K562 (cell line): ENCODE results near the gene TENM3. TPM values are rescaled to one million over a fixed set of nuclear protein-coding genes. Genes with fewer than 3 reads are reported as not detected.

Experiments
- ATAC-seq: fragments of 200-7000 bp; cut with Tn5 transposase; 3 replicates; pipeline ENCODE4 v1.9.1; 2020; ENCODE audit warnings: moderate library complexity
- BruUV-seq: library from RNA; stranded (reverse); fragments of 400-500 nt; replicated peaks from 2 replicates; lab custom pipeline; 2021; lab: Mats Ljungman, UMichigan
- CTCF ChIA-PET: fragments of 300-600 bp; formaldehyde crosslinking; extraction: SDS; loops from one replicate; lab custom pipeline; 2021; ENCODE audit warnings: low intra/inter-chr PET ratio; lab: Yijun Ruan, JAX
- POLR2A ChIA-PET: fragments of 300-600, 350-650 bp; sonication (Branson Sonifier 250); formaldehyde crosslinking; extraction: SDS; loops from one replicate; lab custom pipeline; 2021; ENCODE audit warnings: antibody characterized with exemption, inconsistent platforms; lab: Yijun Ruan, JAX
- DNase-seq, 4 experiments: peaks; one replicate each; pipeline versions ENCODE4 v3.0.0 to v3.0.0-alpha.2; 2011 to 2018; ENCODE audit warnings: low spot score in 3 of 4, mixed read lengths in 3 of 4; ENCODE audit errors: extremely low read depth in 1 of 4
- FAIRE-seq: peaks from 2 replicates; lab custom pipeline; 2011; peaks lifted over from hg19 to GRCh38; lab: Jason Lieb, UNC
- H2AFZ ChIP-seq: 2 replicates; pipeline ENCODE4 v1.6.0; 2011; ENCODE audit warnings: low read depth, low read length, control low read depth, inconsistent platforms
- H3K27ac ChIP-seq: fragments of 200-600 bp; 3 replicates; pipeline ENCODE4 v1.8.0; 2011; ENCODE audit warnings: low read depth, mild to moderate bottlenecking, control low read depth, inconsistent platforms, low read length, moderate library complexity, mixed read lengths; ENCODE audit errors: extremely low read depth
- H3K27me3 ChIP-seq, 2 experiments: fragments of 300-600 bp in 1 of 2; 2 replicates in 1 of 2; 3 replicates in 1 of 2; pipeline versions ENCODE4 v1.6.0 to v1.8.0; 2011; ENCODE audit warnings: inconsistent platforms in 2 of 2, low read length in 2 of 2, mild to moderate bottlenecking in 1 of 2, mixed read lengths in 1 of 2, moderate library complexity in 1 of 2; ENCODE audit not compliant: control insufficient read depth in 2 of 2, insufficient read depth in 2 of 2
- H3K36me3 ChIP-seq: fragments of 300-600 bp; 3 replicates; pipeline ENCODE4 v1.8.0; 2011; ENCODE audit warnings: mild to moderate bottlenecking, low read length, inconsistent platforms; ENCODE audit not compliant: control insufficient read depth, insufficient read depth
- H3K4me1 ChIP-seq, 2 experiments: fragments of 200-600 bp in 1 of 2; replicated peaks in 1 of 2; 2 replicates in 1 of 2; 3 replicates in 1 of 2; pipeline versions ENCODE4 v1.5.1 to v1.8.0; 2011; ENCODE audit warnings: inconsistent platforms in 2 of 2, low read length in 2 of 2, mild to moderate bottlenecking in 1 of 2, mixed read lengths in 1 of 2, moderate library complexity in 1 of 2; ENCODE audit not compliant: control insufficient read depth in 2 of 2, insufficient read depth in 2 of 2
- H3K4me2 ChIP-seq: 2 replicates; pipeline ENCODE4 v1.6.1; 2011; ENCODE audit warnings: low read length, control low read depth, inconsistent platforms, mixed read lengths; ENCODE audit not compliant: insufficient read depth
- H3K4me3 ChIP-seq: fragments of 200-600 bp; sonication (generic), shearing (Covaris generic); 2 replicates; pipeline ENCODE4 v1.5.1; 2016; ENCODE audit warnings: control low read depth, inconsistent platforms
- H3K79me2 ChIP-seq: fragments of 200-600 bp; 3 replicates; pipeline ENCODE4 v1.8.0; 2011; ENCODE audit warnings: low read length, inconsistent platforms; ENCODE audit not compliant: control insufficient read depth, insufficient read depth
- H3K9ac ChIP-seq, 2 experiments: 2 replicates each; pipeline versions ENCODE4 v1.6.0 to v1.6.1; 2011; ENCODE audit warnings: low read depth in 2 of 2, low read length in 2 of 2, control low read depth in 1 of 2, inconsistent platforms in 1 of 2, mild to moderate bottlenecking in 1 of 2, mixed read lengths in 1 of 2; ENCODE audit not compliant: insufficient read depth in 1 of 2
- H3K9me1 ChIP-seq: one replicate; pipeline ENCODE4 v1.6.0; 2011; ENCODE audit warnings: inconsistent platforms, mild to moderate bottlenecking, low read length, moderate library complexity; ENCODE audit not compliant: control insufficient read depth, insufficient read depth
- H3K9me3 ChIP-seq: replicated peaks from 2 replicates; pipeline ENCODE4 v1.5.1; 2011; ENCODE audit warnings: low read depth, low read length, inconsistent platforms; ENCODE audit not compliant: control insufficient read depth, insufficient read depth
- H4K20me1 ChIP-seq: replicated peaks from 2 replicates; pipeline ENCODE4 v1.6.1; 2011; ENCODE audit warnings: low read length, inconsistent platforms, mixed read lengths; ENCODE audit not compliant: control insufficient read depth, insufficient read depth
- ARID2 ChIP-seq: fragments of 450-650 bp; IDR thresholded peaks from 2 replicates; pipeline ENCODE4 v1.6.1; 2017; ENCODE audit warnings: antibody characterized with exemption, mild to moderate bottlenecking
- BRF2 ChIP-seq: IDR thresholded peaks from 3 replicates; pipeline ENCODE4 v1.6.1; 2011; ENCODE audit warnings: borderline replicate concordance, mild to moderate bottlenecking; ENCODE audit not compliant: insufficient read length, insufficient read depth
- CHCHD3 ChIP-seq: fragments of 250-450 bp; sonication (Bioruptor Pico); IDR thresholded peaks from 2 replicates; pipeline ENCODE4 v2.1.2; 2022; ENCODE audit warnings: mild to moderate bottlenecking
- MAFF ChIP-seq: IDR thresholded peaks from 2 replicates; pipeline ENCODE4 v1.6.1; 2012; ENCODE audit warnings: low read length, improper control_type of control experiment
- MAFK ChIP-seq: IDR thresholded peaks from 2 replicates; pipeline ENCODE4 v1.6.1; 2011; ENCODE audit warnings: low read length, improper control_type of control experiment
- NFYB ChIP-seq: IDR thresholded peaks from 2 replicates; pipeline ENCODE4 v1.6.1; 2011; ENCODE audit warnings: mild to moderate bottlenecking, moderate library complexity; ENCODE audit not compliant: insufficient read length; ENCODE audit errors: extremely low read depth
- SIX5 ChIP-seq, 2 experiments: IDR thresholded peaks; 2 replicates each; pipeline ENCODE4 v1.6.1; 2011; ENCODE audit warnings: low read length in 2 of 2, borderline replicate concordance in 1 of 2, low read depth in 1 of 2, mild to moderate bottlenecking in 1 of 2, moderate library complexity in 1 of 2; ENCODE audit not compliant: insufficient read depth in 1 of 2
- TARDBP ChIP-seq: fragments of 450-650 bp; IDR thresholded peaks from 2 replicates; pipeline ENCODE4 v1.6.1; 2016
- ZBTB12 ChIP-seq: fragments of 250-450 bp; sonication (Bioruptor Pico); IDR thresholded peaks from 2 replicates; pipeline ENCODE4 v1.4.0; 2020
- ZBTB7A ChIP-seq: IDR thresholded peaks from 2 replicates; pipeline ENCODE4 v1.6.1; 2011; ENCODE audit warnings: low read depth, mild to moderate bottlenecking, low read length, moderate library complexity, borderline replicate concordance; ENCODE audit not compliant: control insufficient read depth
- WGBS: fragments of 100-300 bp; shearing (Covaris generic); methylation state at CpG from one replicate; pipeline ENCODE4 v1.1.6; 2016; ENCODE audit warnings: low coverage, mixed read lengths; ENCODE audit not compliant: insufficient coverage; ENCODE audit errors: missing lambda C conversion rate; 5-methylcytosine and 5-hydroxymethylcytosine counted together
- in situ Hi-C: fragments of 300-500 bp; cut with MboI; formaldehyde crosslinking; loops from 4 replicates; pipeline ENCODE4 v1.15.0; 2018; ENCODE audit warnings: inconsistent platforms, mixed read lengths
- intact Hi-C: fragments of 100-400 bp; cut with micrococcal nuclease; formaldehyde crosslinking; loops from 2 replicates; pipeline ENCODE4 v1.14.2; 2022
- polyA plus RNA-seq, 8 experiments: library from polyadenylated mRNA; depleted of rRNA in 4 of 8; stranded (reverse) in 5 of 8; unstranded in 3 of 8; fragments of >200 nt; fragmentation: Nextera tagmentation in 2 of 8; fragmentation: Illumina TruSeq in 1 of 8; extraction: Ambion mirVana in 2 of 8; extraction: Trizol in 1 of 8; gene quantifications; 2 replicates each; pipeline versions ENCODE4 v1.2.1 to v1.2.3, GENCODE V29; 2011 to 2014; ENCODE audit warnings: inconsistent platforms in 1 of 8, missing spikeins in 1 of 8
- total RNA-seq, 7 experiments: library from RNA; depleted of rRNA in 6 of 7; stranded (reverse); fragments of >200 nt in 6 of 7; fragmentation: Illumina TruSeq in 2 of 7; extraction: Trizol in 2 of 7; gene quantifications; 2 replicates each; pipeline versions ENCODE4 v1.2.1 to v1.2.3, GENCODE V29; 2011 to 2021; ENCODE audit warnings: low replicate concordance in 1 of 7

TENM3 gene
- total and polyA plus RNA-seq, 9 of the 15 experiments (the other 6 are each of a cell fraction or from before 2014, with no cell fraction given), result 0.01 to 0.02 TPM; not detected in 7

- H3K79me2 ChIP-seq, result no peaks in the 10 kb centered on the region
- in situ Hi-C loops, result no loop called here
- H3K4me1 ChIP-seq, result no peaks in the 10 kb centered on the region
- no peaks in the 10 kb centered on the region for H3K36me3 ChIP-seq
- H3K9me3 ChIP-seq, result no peaks in the 10 kb centered on the region
- H3K4me2 ChIP-seq, result no peak overlapping the region
- CTCF ChIA-PET, result no interaction called here
- H3K4me3 ChIP-seq, result no peak overlapping the region
- H2AFZ ChIP-seq, result no peak overlapping the region
- ATAC-seq (no peak), DNase-seq (no peak), FAIRE-seq (no peak)
- POLR2A ChIA-PET, result no interaction called here
- no TSS peak for BruUV-seq
- intact Hi-C loops, result no loop called here
- H4K20me1 ChIP-seq, result no peaks in the 10 kb centered on the region
- no peak overlapping the region for H3K9ac ChIP-seq
- no peak overlapping the region for H3K27ac ChIP-seq
- no peaks in the 10 kb centered on the region for H3K27me3 ChIP-seq
- 0% methylated on average over 2 of the region's 2 CpGs for WGBS
- no peaks in the 10 kb centered on the region for H3K9me1 ChIP-seq
- TF ChIP-seq ZBTB7A (no peak), ZBTB12 (CRISPR knock-in tag) (no peak), ARID2 (no peak), NFYB (no peak), MAFK (no peak), CHCHD3 (CRISPR knock-in tag) (no peak), MAFF (no peak), TARDBP (no peak), BRF2 (no peak), SIX5 (IDR thresholded peaks at IDR 0.05; ENCODE audit: borderline replicate concordance in 1 of 2, insufficient read depth in 1 of 2, low read depth in 1 of 2, low read length in 2 of 2) (no peak)
Observed at GRCh38 chr4:182694551-182694950, 451.3 kb downstream of the TENM3 start.
